Nephron progenitor cell (in vitro differentiated cells): ENCODE data around the gene POLR3C.
"Not testable (repeated sequence)": the region's sequence is repeated elsewhere in the genome, so short reads cannot be mapped to it uniquely, and the experiment has no call there.

Source experiments
- DNase-seq: peaks from one replicate; pipeline ENCODE4 v3.0.0; 2021
- H3K27ac Mint-ChIP-seq: 2 replicates; pipeline ENCODE4 v1.8.0; 2021; ENCODE audit warnings: mild to moderate bottlenecking, moderate library complexity, mixed read lengths
- H3K27me3 Mint-ChIP-seq: 2 replicates; pipeline ENCODE4 v1.8.0; 2021; ENCODE audit warnings: mild to moderate bottlenecking, low read depth, mixed read lengths; ENCODE audit not compliant: poor library complexity
- H3K36me3 Mint-ChIP-seq: 2 replicates; pipeline ENCODE4 v1.8.0; 2021; ENCODE audit warnings: low read depth, mixed read lengths
- H3K4me1 Mint-ChIP-seq: 2 replicates; pipeline ENCODE4 v1.8.0; 2021; ENCODE audit warnings: mixed read lengths
- H3K4me3 Mint-ChIP-seq: 2 replicates; pipeline ENCODE4 v1.8.0; 2021; ENCODE audit warnings: mild to moderate bottlenecking, moderate library complexity, mixed read lengths
- H3K9me3 Mint-ChIP-seq: 2 replicates; pipeline ENCODE4 v1.8.0; 2021; ENCODE audit warnings: mild to moderate bottlenecking, moderate library complexity, mixed read lengths
- TF ChIP-seq, protein P1 (sequence below): fragments of 200-600 bp; sonication (generic); IDR thresholded peaks from 2 replicates; pipeline ENCODE4 v1.5.0; 2021; ENCODE audit warnings: antibody characterized with exemption

Gene POLR3C

DNA sequence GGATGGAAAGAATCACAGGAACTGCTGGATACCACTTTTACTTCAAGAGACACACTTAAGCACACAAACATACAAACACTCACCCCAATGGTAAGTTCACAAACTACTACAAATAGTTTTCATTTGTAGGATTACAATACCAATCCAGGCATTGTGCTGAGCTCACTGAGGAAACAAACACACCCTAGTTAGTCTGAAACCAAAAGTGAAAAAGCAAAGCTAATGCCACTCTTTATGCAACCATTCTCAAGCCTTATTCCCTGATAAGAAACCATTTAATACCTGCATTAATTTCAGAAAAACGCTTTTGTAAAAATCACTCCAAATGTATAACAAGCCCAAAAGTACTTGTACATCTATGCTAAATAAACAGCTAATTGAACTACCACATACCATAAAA lies 38.5 kb upstream of the POLR3C start:
- TF ChIP-seq, protein P1, sequence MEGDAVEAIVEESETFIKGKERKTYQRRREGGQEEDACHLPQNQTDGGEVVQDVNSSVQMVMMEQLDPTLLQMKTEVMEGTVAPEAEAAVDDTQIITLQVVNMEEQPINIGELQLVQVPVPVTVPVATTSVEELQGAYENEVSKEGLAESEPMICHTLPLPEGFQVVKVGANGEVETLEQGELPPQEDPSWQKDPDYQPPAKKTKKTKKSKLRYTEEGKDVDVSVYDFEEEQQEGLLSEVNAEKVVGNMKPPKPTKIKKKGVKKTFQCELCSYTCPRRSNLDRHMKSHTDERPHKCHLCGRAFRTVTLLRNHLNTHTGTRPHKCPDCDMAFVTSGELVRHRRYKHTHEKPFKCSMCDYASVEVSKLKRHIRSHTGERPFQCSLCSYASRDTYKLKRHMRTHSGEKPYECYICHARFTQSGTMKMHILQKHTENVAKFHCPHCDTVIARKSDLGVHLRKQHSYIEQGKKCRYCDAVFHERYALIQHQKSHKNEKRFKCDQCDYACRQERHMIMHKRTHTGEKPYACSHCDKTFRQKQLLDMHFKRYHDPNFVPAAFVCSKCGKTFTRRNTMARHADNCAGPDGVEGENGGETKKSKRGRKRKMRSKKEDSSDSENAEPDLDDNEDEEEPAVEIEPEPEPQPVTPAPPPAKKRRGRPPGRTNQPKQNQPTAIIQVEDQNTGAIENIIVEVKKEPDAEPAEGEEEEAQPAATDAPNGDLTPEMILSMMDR = no peak
- no peak for DNase-seq
- H3K9me3 Mint-ChIP-seq = no peaks in the 10 kb centered on the region
- no peak overlapping the region for H3K27ac Mint-ChIP-seq
- H3K4me1 Mint-ChIP-seq = peaks cover 10% of the 10 kb centered on the region
- H3K36me3 Mint-ChIP-seq = peaks cover 33% of the 10 kb centered on the region
- no peaks in the 10 kb centered on the region for H3K27me3 Mint-ChIP-seq
- H3K4me3 Mint-ChIP-seq = no peak overlapping the region

DNA sequence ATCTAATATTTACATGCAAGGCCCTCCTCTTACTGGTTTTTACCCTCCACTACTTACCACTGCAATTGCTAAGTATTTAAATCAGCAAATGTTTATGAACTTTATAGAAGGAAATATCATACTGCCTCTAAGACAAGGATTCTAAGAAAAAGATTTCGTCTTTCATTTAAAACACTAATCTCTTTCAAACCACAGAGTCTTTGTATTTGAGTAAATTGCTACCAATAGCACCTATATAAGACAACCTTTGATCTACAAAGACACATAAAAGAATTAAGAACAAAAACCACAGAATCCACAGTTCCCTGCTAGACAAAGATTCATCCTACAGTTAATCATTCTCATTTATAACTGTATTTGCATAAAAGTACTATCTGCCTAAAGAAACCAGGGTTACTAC lies 37.7 kb upstream of the POLR3C start:
- peak overlapping the region; percentile 61 for H3K27ac Mint-ChIP-seq
- no peaks in the 10 kb centered on the region for H3K27me3 Mint-ChIP-seq
- H3K36me3 Mint-ChIP-seq = peaks cover 27% of the 10 kb centered on the region
- H3K9me3 Mint-ChIP-seq = no peaks in the 10 kb centered on the region
- H3K4me1 Mint-ChIP-seq = peaks cover 5% of the 10 kb centered on the region
- TF ChIP-seq, protein P1 = no peak
- no peak overlapping the region for H3K4me3 Mint-ChIP-seq
- DNase-seq = no peak

DNA sequence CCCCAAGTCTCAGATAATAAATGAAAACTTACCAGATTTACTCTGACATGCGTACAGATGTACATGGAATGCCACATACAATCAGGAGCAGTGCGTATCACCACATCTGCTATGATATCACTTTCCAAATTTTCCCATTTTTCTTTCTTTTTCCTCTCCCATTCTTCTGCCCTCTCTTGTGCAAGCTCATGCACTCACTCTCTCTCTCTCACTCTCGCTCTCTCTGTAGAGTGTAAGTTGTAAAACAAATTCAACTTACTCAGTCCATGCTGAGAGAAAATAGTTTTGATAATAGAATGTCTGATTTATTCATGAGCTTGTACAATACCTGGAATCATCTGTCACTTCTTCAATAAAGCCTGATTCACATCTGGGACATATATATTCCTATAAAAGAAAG lies 35.4 kb upstream of the POLR3C start:
- Mint-ChIP-seq H3K4me3 (no peak overlapping the region), H3K27me3 (no peaks in the 10 kb centered on the region), H3K4me1 (peaks cover 5% of the 10 kb centered on the region), H3K36me3 (peaks cover 32% of the 10 kb centered on the region), H3K27ac (peak overlapping the region; percentile 84), H3K9me3 (no peaks in the 10 kb centered on the region)
- no peak for DNase-seq
- TF ChIP-seq, protein P1 = no peak

DNA sequence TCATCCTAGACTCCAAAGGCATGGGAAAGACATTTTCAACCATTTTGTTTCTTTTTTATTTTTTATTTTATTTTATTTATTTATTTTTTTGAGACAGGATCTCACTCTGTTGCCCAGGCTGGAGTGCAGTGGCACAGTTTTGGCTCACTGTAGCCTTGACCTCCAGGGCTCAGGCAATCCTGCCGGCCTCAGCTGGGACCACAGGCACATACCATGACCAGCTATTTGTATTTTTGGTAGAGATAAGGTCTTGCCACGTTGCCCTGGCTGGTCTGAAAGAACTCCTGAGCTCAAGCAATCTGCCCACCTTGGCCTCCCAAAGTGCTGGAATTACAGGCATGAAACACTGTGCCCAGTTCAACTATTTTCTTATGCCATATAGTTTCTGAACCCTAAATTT lies 32.1 kb upstream of the POLR3C start:
- not testable (repeated sequence) for H3K27me3 Mint-ChIP-seq, DNase-seq, H3K27ac Mint-ChIP-seq, H3K4me1 Mint-ChIP-seq, H3K4me3 Mint-ChIP-seq
- peaks cover 23% of the 10 kb centered on the region for H3K9me3 Mint-ChIP-seq
- peaks cover 61% of the 10 kb centered on the region for H3K36me3 Mint-ChIP-seq

DNA sequence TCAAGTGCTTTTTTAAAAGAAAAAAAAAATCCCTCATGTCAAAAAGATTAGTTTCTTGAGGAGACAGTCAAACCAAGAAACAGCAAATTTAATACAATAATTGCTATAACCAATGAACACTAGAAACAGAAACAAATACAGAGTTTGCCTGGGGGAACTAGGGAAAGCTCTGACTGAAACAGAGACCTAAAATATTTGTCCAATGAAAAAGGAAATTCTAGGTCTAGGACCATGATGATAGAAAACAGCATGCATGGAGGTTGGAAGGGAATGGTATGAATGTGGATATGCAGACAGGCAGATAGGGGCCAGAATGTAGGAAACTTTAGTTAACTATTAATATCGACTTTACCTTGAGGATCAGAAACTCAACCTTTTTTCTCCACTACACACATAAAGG lies 31.5 kb upstream of the POLR3C start:
- no peaks in the 10 kb centered on the region for H3K4me1 Mint-ChIP-seq
- H3K27me3 Mint-ChIP-seq = no peaks in the 10 kb centered on the region
- no peak overlapping the region for H3K4me3 Mint-ChIP-seq
- H3K9me3 Mint-ChIP-seq = peaks cover 30% of the 10 kb centered on the region
- TF ChIP-seq, protein P1 = no peak
- H3K27ac Mint-ChIP-seq = peak overlapping the region; percentile 22
- DNase-seq = no peak
- H3K36me3 Mint-ChIP-seq = peaks cover 66% of the 10 kb centered on the region

DNA sequence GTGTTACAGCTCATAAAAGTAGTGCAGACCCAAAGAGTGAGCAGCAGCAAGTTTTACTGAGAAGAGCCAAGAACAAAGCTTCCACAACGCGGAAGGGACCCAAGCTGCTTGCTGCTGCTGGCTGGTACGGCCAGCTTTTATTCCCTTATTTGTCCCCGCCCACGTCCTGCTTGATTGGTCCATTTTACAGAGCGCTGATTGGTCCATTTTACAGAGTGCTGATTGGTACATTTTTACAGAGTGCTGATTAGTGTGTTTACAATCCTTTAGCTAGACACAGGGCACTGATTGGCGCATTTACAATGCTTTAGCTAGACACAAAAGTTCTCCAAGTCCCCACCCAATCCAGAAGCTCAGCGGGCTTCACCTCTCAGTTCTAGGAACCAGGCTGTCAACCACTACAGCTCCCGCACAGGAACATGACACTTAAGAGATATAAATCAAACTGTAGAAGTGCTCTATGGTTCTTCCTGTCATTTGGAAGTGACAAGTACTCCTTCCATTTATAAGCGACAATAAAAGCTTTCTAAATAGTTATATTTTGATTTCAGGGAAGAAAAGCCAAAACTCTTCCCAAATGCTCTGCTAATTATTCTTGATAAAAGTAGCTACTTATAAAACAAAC lies 28.6 kb upstream of the POLR3C start:
- peaks cover 80% of the 10 kb centered on the region for H3K36me3 Mint-ChIP-seq
- DNase-seq = no peak
- no peaks in the 10 kb centered on the region for H3K4me1 Mint-ChIP-seq
- H3K27ac Mint-ChIP-seq = no peak overlapping the region
- H3K27me3 Mint-ChIP-seq = no peaks in the 10 kb centered on the region
- TF ChIP-seq, protein P1 = no peak
- H3K4me3 Mint-ChIP-seq = no peak overlapping the region
- H3K9me3 Mint-ChIP-seq = peaks cover 55% of the 10 kb centered on the region
